Sciatic nerve (tissue), 1 donor: ENCODE results near the gene PTPRE. TPM values are rescaled to one million over a fixed set of nuclear protein-coding genes. Genes with fewer than 3 reads are reported as not detected.

ENCODE experiments used
- total RNA-seq: library from RNA; stranded (reverse); fragmentation: NEBNext Ultra II Directional; extraction: Animal tissue kit (Norgen Biotek cat#: 25700); gene quantifications from one replicate; pipeline ENCODE4 v1.2.1, GENCODE V29; 2021
- donor health status: DM: no; HTN: no; CAD: no.

The PTPRE gene
- total RNA-seq, 1 donor from 2014 or later = 53.0 TPM

Other genes starting within 250 kb of the PTPRE start
- gene FOXI2, start 169.9 kb upstream of the PTPRE start, total RNA-seq = 0.40 TPM
- gene CLRN3, start 14.2 kb upstream of the PTPRE start, total RNA-seq = not detected
- gene MKI67, start 219.3 kb downstream of the PTPRE start, total RNA-seq = 1.3 TPM